Measurements from ENCODE around the gene RRH.
"Not testable (repeated sequence)": the region's sequence is repeated elsewhere in the genome, so short reads cannot be mapped to it uniquely, and the experiment has no call there.

Gene RRH

DNA sequence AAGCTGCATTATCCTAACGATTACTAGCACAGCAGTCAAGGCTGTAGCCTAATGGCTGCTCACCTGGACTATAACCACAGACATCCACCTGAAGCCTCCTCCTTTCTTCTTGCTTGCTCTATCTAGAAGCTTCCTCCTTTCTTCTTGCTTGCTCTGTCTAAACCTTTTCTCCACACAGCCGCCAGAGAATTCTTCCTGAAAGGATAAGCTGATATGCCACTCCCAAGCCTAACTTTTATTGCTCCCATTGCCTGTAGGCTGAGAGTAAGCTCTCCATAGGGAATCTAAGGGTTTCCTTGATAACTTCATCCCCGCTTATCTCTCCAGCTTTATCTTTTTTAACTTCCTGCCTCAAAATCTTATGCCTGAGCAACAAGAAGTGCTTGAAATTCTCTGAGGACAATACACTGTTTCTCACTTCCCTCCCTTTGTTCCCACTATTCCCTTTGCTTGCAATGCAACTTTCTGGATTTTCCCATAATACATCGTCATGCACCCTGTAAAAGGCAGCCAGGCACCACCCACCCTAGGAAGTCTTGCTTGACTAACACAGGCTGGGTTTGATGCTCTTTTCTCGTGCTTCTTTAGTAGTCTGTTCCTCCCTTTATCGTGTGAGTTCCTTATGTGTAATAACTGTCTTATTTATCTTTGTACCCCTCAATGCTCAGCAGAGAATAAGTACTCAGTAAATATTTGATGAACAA is 18.8 kb downstream of the RRH start:
- DNase-seq = no peak

DNA sequence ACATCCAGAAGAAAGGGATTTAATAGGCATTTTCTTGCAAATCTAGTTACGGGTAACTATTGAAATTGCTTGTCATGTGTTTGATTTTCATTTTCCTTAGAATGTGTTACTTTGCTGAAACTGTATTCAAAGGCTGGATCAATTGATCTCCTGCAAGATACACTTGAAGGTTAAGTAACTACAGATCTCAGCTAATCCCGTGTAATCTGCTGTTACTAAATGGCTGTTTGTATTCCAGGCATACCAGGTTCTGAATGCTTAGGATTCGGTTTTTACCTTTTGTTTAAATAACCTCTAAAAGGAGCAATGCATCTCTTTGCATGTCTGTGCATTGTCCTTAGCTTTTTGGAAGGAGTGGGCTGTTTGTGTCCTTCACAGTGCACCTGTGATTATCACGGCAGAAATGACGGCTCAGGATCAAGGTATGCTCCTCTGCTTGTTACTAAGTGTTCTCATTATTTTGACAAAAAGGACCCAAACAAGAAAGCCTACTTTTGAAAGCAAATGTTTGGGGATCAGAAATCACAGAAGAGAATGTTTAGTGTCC is 20.2 kb downstream of the RRH start, which contains the start of gene LRIT3:
Gene LRIT3, plus strand, starts transcription at position 212 of the 547 bp plus-strand sequence. Its CDS starts 95 bp downstream, at position 307.
- DNase-seq = no peak

DNA sequence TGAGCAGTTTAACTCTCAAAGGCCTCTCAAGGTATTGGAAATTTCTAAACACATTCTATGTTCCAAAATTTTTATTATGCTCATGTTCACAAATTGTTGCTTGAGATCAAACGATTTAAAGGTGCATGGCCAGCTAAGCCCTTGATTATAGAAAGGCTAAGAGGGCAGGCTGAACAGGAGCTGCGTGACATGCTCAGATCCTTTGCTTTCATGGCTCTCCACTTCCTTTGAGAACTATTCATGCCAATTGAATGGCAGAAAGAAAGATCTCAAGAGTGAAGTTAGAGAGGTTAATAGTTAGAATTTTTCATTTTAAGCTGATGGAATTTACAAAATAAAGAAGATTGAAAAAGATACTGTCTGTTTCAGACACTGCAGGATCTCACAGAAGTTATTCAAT is 20.7 kb downstream of the RRH start:
- no peak for DNase-seq

GRCh38 chr4:109850601-109851000 is 22.8 kb downstream of the RRH start:
- no peak for DNase-seq

DNA sequence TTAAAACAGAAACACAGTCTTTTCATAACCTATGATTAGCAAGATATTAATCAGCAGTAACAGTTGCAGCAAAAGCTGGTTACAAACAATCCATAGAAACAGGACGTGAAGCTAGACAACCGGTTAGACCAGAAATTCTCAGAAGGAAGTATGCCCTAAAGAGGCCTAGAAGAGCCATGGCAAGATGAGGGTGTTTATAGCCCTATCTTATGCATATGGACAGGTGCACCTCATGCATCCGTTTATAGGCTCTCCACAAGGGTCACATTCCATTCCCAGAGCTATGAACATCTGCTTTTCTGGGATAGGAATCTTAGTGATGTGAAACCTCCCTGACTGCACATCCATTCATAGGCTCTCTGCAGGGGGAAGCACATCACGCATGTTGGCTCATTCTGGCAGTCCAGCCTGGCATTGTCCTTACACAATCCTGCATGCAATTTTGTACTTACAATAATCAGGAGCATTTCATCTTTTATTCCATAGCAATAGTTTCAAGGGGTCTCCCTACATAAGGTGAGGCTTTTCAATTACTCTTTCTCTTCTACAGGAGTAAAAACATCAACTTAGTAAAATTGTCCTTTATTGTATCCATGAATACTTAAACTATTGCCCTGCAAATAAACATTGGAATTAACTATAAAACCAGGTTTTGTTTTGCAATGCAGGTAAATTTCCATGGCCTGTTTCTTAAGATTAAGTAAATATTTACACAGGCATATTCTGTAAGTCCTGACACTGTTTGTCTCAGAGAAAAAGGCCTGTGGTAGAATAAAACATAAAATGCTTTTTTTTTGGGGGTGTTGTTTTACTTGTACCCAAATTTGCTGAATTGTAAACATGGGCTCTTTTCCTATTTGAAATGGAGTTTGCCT is 31.9 kb downstream of the RRH start:
- not testable (repeated sequence) for DNase-seq

- DNase-seq = no peak
Observed at GRCh38 chr4:109861271-109861670, 33.5 kb downstream of the RRH start.

DNA sequence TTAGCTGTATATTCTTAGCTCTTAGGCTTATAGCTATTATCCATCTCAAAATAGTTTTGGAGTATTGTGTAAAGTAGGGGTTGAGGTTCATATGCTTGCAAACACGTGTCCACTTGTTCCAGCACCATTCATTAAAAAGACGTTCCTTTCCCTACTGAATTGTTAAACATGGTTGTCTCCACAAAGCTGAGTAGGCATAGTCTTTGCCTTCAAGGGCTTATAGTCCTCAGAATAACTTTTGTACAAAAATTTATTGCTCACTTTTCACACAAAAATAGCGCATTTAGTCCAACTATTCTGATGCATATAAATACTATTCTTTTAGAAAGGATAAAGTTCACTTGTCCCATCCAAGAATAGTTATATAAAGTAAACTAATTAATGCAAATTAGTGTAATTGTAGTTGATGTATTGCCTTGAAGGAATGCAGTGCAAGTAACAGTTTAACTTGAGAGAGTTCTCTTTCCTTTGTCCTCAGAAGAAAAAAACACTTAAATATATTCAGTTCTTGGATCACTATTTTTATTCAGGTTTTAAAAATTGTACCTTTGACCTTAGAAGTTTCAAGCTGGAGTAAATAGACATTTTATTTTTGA is 34.2 kb downstream of the RRH start:
- no peak for DNase-seq

GRCh38 chr4:109864134-109864533 is 36.4 kb downstream of the RRH start:
- no peak for DNase-seq

DNA sequence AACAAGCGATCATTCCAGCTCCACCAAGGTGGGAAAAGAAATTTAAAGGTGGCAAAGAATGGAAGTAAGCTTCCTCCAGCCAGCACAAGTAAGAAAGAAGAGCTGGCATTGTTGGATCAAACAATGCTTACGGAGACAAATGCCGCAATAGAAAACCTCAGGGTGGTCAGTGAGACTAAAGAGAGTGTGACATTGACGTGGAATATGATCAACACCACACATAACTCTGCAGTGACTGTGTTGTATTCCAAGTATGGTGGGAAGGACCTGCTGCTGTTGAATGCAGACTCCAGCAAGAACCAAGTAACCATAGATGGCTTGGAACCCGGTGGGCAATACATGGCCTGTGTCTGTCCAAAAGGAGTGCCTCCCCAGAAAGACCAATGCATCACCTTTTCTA is 42.3 kb downstream of the RRH start:
- no peak for DNase-seq

GRCh38 chr4:109872065-109872464 is 44.3 kb downstream of the RRH start:
- DNase-seq = no peak

DNA sequence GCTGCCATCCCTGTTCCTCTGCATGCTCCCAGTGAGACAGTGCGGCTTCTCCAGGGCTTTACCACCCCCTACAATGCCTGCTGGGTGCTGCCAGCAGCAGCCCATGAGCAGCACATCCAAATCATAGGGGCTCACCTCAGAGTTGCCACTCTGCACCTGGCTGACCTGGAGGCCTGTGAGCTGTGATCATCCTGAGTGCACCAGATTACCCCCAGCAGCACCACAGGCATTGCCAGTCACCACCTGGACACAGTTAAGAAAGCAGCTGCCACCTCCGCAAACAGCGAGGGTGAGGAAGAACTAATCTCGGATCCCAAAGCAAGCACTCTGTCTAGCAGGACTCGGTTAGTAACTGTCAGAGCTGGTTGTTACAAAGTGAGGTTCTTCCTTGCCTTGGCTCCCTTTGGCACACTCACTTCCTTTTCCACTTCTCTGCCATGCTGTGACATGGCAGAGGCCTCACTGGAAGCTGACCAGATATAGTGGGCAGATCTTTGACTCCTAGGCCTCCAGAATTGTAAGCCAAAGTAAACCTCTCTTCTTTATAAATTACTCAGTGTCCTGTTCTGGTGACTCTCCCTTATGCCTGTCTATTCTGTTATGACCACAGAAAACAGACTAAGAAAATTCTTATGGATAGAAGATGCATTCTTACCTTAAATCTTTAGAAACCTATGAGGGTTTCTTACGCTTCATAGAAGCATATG is 45.3 kb downstream of the RRH start:
- no peak for DNase-seq

DNA sequence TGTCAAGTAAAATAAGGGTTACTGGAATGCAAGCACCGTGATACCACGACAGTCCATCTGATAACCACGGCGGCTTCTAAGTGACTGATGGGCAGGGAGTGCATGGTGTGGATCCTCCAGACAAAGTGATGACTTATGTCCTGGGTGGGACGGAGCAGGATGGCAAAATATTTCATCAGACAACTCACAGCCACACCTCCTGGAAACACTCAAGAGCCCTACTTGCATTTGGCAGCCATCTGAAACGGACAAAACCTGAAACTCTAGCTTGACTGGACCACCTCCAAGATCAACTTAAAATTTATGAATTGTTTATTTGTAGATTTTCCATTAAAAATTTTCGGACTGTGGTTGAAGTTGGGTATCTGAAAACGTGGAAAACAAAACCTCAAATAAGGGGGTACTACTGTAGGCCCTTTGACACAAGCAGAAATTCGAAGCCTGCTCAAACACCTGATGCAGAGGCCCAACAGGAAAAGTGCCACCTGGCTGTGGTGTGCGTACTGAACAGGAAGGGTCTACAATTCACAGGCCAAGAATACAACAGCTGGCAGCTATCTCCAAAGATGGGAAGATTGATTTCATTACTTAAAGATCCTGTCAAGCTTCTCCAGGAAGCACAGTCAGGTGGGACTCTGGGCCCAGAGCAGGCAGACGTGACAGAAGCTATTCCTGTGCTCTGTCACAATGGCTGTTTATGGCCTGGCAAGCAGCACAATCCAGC is 46.2 kb downstream of the RRH start:
- DNase-seq = no peak

DNA sequence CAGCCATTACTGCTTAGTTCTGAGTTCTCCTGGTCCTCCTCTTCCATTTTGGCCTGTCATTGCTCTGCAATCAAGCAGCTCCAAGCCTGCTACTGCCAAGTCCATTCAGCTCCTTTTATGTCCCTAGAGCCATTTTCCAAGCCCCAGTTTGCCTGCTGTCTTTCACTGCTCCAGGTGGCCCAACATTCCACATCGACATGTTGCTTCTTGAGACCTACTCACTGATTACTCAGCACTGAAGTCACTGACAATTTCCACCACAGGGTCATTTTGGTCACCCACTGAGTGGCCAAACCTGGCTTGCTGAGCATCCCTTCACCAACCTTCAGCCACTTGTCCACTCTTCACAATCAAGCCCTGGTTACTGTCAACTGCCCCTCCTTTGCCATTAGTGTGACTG is 47.3 kb downstream of the RRH start:
- DNase-seq = no peak

DNA sequence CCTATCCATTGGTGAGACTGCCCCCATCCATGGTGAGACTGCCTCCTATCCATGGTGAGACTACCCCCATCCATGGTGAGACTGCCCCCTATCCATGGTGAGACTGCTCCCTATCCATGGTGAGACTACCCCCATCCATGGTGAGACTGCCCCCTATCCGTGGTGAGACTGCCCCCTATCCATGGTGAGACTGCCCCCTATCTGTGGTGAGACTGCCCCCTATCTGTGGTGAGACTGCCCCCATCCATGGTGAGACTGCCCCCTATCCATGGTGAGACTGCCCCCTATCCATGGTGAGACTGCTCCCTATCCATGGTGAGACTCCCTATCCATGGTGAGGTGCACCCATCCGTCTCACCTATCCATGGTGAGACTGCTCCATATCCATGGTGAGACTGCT is 47.8 kb downstream of the RRH start:
- not testable (repeated sequence) for DNase-seq

- no peak for DNase-seq
Observed at GRCh38 chr4:109876634-109877265, 49.0 kb downstream of the RRH start.

GRCh38 chr4:109877400-109877799 is 49.6 kb downstream of the RRH start:
- no peak for DNase-seq

GRCh38 chr4:109878355-109878754 is 50.6 kb downstream of the RRH start:
- DNase-seq = no peak

DNA sequence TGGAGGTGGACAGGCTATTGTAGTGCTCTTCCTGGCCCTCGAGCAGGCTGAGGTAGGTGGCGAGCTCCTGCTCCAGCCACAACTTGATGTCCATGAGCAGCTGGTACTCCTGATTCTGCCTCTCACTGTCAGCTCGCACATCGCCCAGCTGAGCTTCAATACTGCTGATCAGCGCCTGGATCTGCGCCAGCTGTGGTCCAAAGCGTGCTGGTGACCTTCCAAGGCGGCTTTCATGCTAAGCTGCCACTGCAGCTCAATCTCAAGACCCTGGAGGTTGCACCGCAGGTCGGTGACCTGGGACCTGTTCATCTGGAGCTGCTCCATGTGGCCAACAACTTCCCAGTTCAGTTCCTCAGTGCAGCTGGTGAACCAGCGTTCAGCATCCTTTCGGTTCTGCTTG is 51.3 kb downstream of the RRH start:
- no peak for DNase-seq

DNA sequence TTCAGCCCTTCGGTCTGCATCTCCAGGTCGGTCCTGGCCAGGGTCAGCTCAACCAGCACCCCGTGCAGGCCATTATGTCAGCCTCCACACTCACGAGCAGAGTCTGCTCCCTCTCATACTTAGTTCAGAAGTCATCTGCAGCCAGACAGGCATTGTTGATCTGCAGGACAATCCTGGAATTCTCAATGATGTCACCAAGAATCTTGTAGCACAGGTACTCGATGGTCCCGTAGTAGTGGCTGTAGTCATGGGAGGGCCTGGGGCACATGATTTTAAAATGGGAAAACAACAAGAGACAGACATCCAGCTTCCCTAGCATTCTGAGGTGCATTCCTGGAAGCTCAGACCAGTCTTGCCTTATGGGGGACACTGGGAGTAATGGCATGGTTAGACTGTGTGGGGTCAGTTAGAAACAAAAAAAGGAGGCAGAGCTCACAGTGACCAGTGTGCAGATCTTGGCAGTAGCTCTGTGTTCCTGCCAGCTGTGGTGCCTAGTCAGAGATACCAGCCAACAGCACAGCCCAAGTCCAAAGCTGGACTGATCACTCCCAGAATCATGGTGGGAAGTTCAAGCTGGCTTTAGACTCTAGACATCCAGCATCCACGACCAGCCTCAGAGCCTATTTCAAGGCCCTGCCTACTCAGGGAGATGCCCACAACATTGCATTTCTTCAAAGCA is 52.0 kb downstream of the RRH start:
- DNase-seq = no peak

DNA sequence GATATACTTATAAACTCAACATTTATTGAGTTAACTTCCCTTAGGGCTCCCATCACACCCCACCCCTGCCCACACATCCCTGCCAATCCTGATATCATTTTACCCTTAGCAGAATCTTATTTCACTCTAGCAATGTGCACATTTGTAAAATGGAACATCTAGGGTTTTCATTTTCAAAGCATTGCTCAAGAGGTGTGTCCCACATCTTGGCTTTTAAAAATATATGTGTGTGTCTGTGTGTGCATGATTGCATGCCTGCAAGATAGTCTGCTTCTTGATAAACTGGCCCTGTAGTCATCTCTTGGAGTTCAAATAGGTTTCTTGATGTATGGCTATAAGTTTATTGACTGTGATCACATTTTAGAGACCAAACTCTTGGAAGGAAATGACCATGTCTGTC is 58.5 kb downstream of the RRH start:
- DNase-seq = no peak

DNA sequence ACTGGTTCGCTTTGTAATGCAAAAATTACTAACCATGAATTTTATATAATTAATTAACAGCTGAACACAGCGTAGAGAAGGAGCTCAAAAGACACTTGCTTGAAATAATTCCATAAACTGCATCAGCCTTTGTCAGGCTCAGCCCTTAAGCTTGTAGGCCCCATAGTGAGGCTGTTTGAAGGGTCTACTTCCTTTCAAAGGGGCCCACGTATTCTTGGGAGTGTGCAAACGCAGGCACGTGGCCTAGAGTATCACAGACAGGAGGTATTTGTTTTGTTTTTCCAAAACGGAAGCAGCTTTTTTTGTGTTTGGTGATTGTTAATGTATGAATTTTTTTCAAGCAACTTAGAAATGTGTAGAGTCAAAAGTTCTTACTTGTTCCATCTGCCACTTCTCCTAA is 59.3 kb downstream of the RRH start:
- no peak for DNase-seq

Measured in T-helper 2 cell (primary cell).